SK-N-SH treated with all-trans-retinoic acid at 6 μM for 48 hours (cell line): Measurements from ENCODE around the gene CDC14B.
A peak's percentile ranks its signal among the peaks of the same experiment; 100 is the strongest.

Experiments used
- ATAC-seq: fragments of 200-7000 bp; cut with Tn5 transposase; 3 replicates; pipeline ENCODE4 v1.9.1; 2020; ENCODE audit warnings: mild to moderate bottlenecking, moderate library complexity
- ARNTL ChIP-seq: fragments of 450-650 bp; formaldehyde crosslinking; IDR thresholded peaks from 2 replicates; pipeline ENCODE4 v1.5.0; 2020; ENCODE audit warnings: low read depth, mild to moderate bottlenecking, moderate library complexity, borderline replicate concordance
- BACH2 ChIP-seq: fragments of 250-450 bp; sonication (Bioruptor Pico); IDR thresholded peaks from 2 replicates; pipeline ENCODE4 v1.9.0; 2021; ENCODE audit warnings: mild to moderate bottlenecking, borderline replicate concordance
- CSDC2 ChIP-seq: fragments of 250-450 bp; sonication (Bioruptor Pico); IDR thresholded peaks from 2 replicates; pipeline ENCODE4 v1.5.0; 2020; ENCODE audit warnings: mild to moderate bottlenecking, moderate library complexity
- CSRNP3 ChIP-seq: fragments of 250-450 bp; sonication (Bioruptor Pico); IDR thresholded peaks from 2 replicates; pipeline ENCODE4 v1.5.1; 2021; ENCODE audit warnings: mild to moderate bottlenecking, moderate library complexity
- ESRRG ChIP-seq: fragments of 250-450 bp; sonication (Bioruptor Pico); IDR thresholded peaks from 2 replicates; pipeline ENCODE4 v1.6.1; 2021; ENCODE audit warnings: mild to moderate bottlenecking
- GLIS3 ChIP-seq: fragments of 250-450 bp; sonication (Bioruptor Pico); IDR thresholded peaks from 2 replicates; pipeline ENCODE4 v1.5.0; 2020; ENCODE audit warnings: mild to moderate bottlenecking, moderate library complexity
- ISL1 ChIP-seq: fragments of 250-450 bp; sonication (Bioruptor Pico); IDR thresholded peaks from 2 replicates; pipeline ENCODE4 v2.1.2; 2022; ENCODE audit warnings: mild to moderate bottlenecking, moderate library complexity
- OSR1 ChIP-seq: fragments of 250-450 bp; sonication (Bioruptor Pico); IDR thresholded peaks from 2 replicates; pipeline ENCODE4 v1.8.0; 2022; ENCODE audit warnings: moderate library complexity, mild to moderate bottlenecking, inconsistent platforms
- PPARA ChIP-seq: fragments of 250-450 bp; sonication (Bioruptor Pico); IDR thresholded peaks from 2 replicates; pipeline ENCODE4 v1.5.0; 2020; ENCODE audit warnings: mild to moderate bottlenecking, borderline replicate concordance
- RARB ChIP-seq: fragments of 250-450 bp; sonication (Bioruptor Pico); IDR thresholded peaks from 2 replicates; pipeline ENCODE4 v1.8.0; 2021; ENCODE audit warnings: mild to moderate bottlenecking, moderate library complexity
- TCF4 ChIP-seq: fragments of 250-450 bp; sonication (Bioruptor Pico); IDR thresholded peaks from 2 replicates; pipeline ENCODE4 v1.8.0; 2021; ENCODE audit warnings: mild to moderate bottlenecking, moderate library complexity, borderline replicate concordance
- TOX ChIP-seq: fragments of 250-450 bp; sonication (Bioruptor Pico); IDR thresholded peaks from 2 replicates; pipeline ENCODE4 v1.8.0; 2021; ENCODE audit warnings: mild to moderate bottlenecking, moderate library complexity, borderline replicate concordance
- TSHZ2 ChIP-seq: fragments of 250-450 bp; sonication (Bioruptor Pico); IDR thresholded peaks from 2 replicates; pipeline ENCODE4 v1.5.0; 2020; ENCODE audit warnings: mild to moderate bottlenecking, moderate library complexity
- ZC3H10 ChIP-seq: fragments of 250-450 bp; sonication (Bioruptor Pico); IDR thresholded peaks from 2 replicates; pipeline ENCODE4 v1.5.1; 2021; ENCODE audit warnings: mild to moderate bottlenecking, moderate library complexity
- ZFP3 ChIP-seq: fragments of 250-450 bp; sonication (Bioruptor Pico); IDR thresholded peaks from 2 replicates; pipeline ENCODE4 v1.5.0; 2020; ENCODE audit warnings: mild to moderate bottlenecking, moderate library complexity
- ZFP30 ChIP-seq: fragments of 450-650 bp; formaldehyde crosslinking; IDR thresholded peaks from 2 replicates; pipeline ENCODE4 v1.5.0; 2022; ENCODE audit warnings: mild to moderate bottlenecking, moderate library complexity
- ZNF565 ChIP-seq: fragments of 450-650 bp; formaldehyde crosslinking; conservative IDR thresholded peaks from 2 replicates; pipeline ENCODE4 v1.5.0; 2020; ENCODE audit warnings: low read depth, mild to moderate bottlenecking, moderate library complexity
- ZNF70 ChIP-seq: fragments of 450-650 bp; formaldehyde crosslinking; IDR thresholded peaks from 2 replicates; pipeline ENCODE4 v1.5.0; 2020; ENCODE audit warnings: mild to moderate bottlenecking, moderate library complexity
- ZNF8 ChIP-seq: fragments of 450-650 bp; formaldehyde crosslinking; IDR thresholded peaks from 2 replicates; pipeline ENCODE4 v1.5.0; 2020; ENCODE audit warnings: mild to moderate bottlenecking, moderate library complexity
- TF ChIP-seq, protein P1 (sequence below): fragments of 250-450 bp; sonication (Bioruptor Pico); IDR thresholded peaks from 2 replicates; pipeline ENCODE4 v1.8.0; 2020; ENCODE audit warnings: mild to moderate bottlenecking, moderate library complexity, borderline replicate concordance

The CDC14B gene

DNA sequence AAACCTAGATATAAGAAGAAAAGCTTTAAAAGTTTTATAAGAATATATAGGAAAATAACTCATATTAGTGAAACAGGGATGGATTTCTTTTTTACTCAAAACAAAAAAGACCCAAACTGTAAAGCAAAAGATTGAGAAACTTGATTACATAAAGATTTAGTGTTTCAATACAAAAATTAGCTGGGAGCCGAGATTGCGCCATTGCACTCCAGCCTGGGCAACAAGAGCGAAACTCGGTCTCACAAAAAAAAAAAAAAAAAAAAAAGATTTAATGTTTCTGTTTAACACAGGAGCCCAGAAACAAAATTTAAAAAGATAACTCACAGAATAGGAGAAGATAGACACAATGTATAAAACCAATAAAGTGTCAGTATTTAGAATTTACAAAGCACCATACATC, 45.2 kb downstream of the CDC14B start:
- no peak for ATAC-seq
- TF ChIP-seq, protein P1, sequence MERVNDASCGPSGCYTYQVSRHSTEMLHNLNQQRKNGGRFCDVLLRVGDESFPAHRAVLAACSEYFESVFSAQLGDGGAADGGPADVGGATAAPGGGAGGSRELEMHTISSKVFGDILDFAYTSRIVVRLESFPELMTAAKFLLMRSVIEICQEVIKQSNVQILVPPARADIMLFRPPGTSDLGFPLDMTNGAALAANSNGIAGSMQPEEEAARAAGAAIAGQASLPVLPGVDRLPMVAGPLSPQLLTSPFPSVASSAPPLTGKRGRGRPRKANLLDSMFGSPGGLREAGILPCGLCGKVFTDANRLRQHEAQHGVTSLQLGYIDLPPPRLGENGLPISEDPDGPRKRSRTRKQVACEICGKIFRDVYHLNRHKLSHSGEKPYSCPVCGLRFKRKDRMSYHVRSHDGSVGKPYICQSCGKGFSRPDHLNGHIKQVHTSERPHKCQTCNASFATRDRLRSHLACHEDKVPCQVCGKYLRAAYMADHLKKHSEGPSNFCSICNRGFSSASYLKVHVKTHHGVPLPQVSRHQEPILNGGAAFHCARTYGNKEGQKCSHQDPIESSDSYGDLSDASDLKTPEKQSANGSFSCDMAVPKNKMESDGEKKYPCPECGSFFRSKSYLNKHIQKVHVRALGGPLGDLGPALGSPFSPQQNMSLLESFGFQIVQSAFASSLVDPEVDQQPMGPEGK: no peak
- TF ChIP-seq CSRNP3 (CRISPR knock-in tag): no peak
- no peak for TF ChIP-seq TSHZ2 (CRISPR knock-in tag)
- TF ChIP-seq ZNF70 (CRISPR knock-in tag): no peak
- TF ChIP-seq ZFP30 (CRISPR knock-in tag): no peak
- no peak for TF ChIP-seq TCF4 (CRISPR knock-in tag)
- no peak for TF ChIP-seq ZC3H10 (CRISPR knock-in tag)
- no peak for TF ChIP-seq OSR1 (CRISPR knock-in tag)
- TF ChIP-seq BACH2 (CRISPR knock-in tag): no peak
- TF ChIP-seq ZNF8 (CRISPR knock-in tag): no peak

DNA sequence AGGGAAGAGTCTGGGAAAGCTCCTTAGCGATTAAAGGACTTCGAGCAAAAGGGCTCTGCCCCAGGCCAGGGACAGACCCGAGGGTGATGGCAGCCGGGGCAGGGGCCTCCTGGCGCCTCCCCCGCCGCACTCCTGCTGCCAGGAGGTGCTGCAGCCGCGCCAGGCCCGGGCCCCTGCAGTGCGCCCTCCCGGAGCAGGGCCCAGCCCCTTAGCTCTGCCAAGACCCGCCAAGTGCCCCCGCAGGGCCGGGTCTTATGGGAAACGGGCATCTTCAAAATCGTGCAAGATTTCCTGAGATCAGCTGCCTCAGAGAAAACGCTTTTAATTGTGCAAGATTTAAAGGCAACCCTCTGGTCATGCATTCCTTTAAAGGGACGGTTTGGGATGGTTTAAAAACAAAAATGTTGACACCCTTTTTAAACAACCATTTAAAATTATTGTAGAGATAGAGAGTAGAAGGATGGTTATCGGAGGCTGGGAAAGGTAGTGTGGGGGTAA, 52.4 kb downstream of the CDC14B start:
- TF ChIP-seq ZFP30 (CRISPR knock-in tag) (no peak), ZNF70 (CRISPR knock-in tag) (no peak), RARB (CRISPR knock-in tag) (no peak), ESRRG (CRISPR knock-in tag) (no peak), CSDC2 (CRISPR knock-in tag) (no peak), ZNF565 (CRISPR knock-in tag) (no peak), ZC3H10 (CRISPR knock-in tag) (no peak), GLIS3 (CRISPR knock-in tag) (no peak), TOX (CRISPR knock-in tag) (no peak), ISL1 (no peak), ZFP3 (CRISPR knock-in tag) (no peak), ARNTL (no peak)
- peak; percentile 84 for ATAC-seq

DNA sequence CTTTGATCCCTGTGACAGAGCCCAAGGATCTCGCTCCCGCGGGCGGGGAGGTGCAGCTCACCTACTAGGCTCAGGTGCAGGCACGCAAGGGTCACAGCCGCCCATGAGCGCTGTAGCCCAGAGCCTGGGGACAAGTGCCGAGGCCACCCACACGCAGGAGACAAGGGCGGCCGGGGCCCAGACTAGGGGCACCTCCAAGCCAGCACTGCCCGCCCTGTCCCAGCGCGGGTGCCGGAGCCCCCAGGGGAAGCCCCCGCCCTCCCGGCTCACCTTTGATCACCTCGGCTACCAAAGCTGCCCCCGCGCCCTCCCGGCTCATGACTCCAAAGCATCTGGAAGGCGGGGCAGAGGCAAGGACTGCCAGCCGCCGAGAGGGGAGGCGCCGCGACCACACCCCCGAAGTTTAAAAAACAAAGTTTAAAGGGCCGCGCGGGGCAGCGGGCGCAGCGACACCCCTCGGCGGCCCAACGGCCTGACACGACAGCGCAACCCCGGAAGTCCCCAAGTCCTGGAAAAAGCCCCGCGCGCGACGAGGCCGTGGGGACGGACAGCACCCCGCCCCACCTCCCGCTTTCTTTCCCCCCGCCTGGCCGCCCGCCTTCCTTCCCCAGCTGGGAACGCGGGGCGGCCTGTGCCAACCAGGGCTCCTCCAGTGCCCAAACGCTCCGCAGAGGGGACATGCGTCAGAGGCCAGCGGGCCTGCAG, 53.0 kb downstream of the CDC14B start:
- TF ChIP-seq RARB (CRISPR knock-in tag) (no peak), ZFP3 (CRISPR knock-in tag) (no peak), ZNF8 (CRISPR knock-in tag) (no peak)
- peak; percentile 86 for ATAC-seq

- peak; percentile 20; the same call in 1 of the 3 replicates for ATAC-seq
- TF ChIP-seq TCF4 (CRISPR knock-in tag): no peak
- TF ChIP-seq ZFP30 (CRISPR knock-in tag): no peak
- no peak for TF ChIP-seq PPARA (CRISPR knock-in tag)
- no peak for TF ChIP-seq ZFP3 (CRISPR knock-in tag)
- no peak for TF ChIP-seq ARNTL
Observed at GRCh38 chr9:96565671-96566497, 53.8 kb downstream of the CDC14B start.
